A673 (cell line): Measurements from ENCODE around the gene ZNF680.
"Not testable (repeated sequence)": the region's sequence is repeated elsewhere in the genome, so short reads cannot be mapped to it uniquely, and the experiment has no call there.

Source experiments
- CTCF ChIP-seq: fragments of 300-800, 200-600 bp; sonication (generic); conservative IDR thresholded peaks from 2 replicates; pipeline ENCODE4 v1.5.1; 2017; ENCODE audit warnings: low read depth, mild to moderate bottlenecking, antibody characterized with exemption, low read length, moderate library complexity, mixed read lengths
- EZH2 ChIP-seq: fragments of 200-600 bp; sonication (generic); IDR thresholded peaks from 2 replicates; pipeline ENCODE4 v1.6.1; 2017; ENCODE audit warnings: borderline replicate concordance, low read depth, mild to moderate bottlenecking, mixed read lengths, antibody characterized with exemption, low read length; ENCODE audit not compliant: poor library complexity, severe bottlenecking

GRCh38 chr7:64570284-64570605 is 7.4 kb upstream of the ZNF680 start:
- not testable (repeated sequence) for TF ChIP-seq CTCF, EZH2
